ENCODE data around the gene ADRM1. TPM values are rescaled to one million over a fixed set of nuclear protein-coding genes. Genes with fewer than 3 reads are reported as not detected.

The ADRM1 gene
- total and polyA plus RNA-seq, 10 of the 15 experiments (the other 5 are each of a cell fraction or from before 2014, with no cell fraction given): 3.4 to 213 (median 95.9) TPM

- H3K4me3 ChIP-seq: no peak overlapping the region
- peaks cover 3% of the 10 kb centered on the region for H3K9me3 ChIP-seq (replicated peaks; ENCODE audit: control insufficient read depth, insufficient read depth, low read length)
- no peak overlapping the region for H3K27ac ChIP-seq (ENCODE audit: control insufficient read depth, insufficient read depth)
- intact Hi-C loops (cut with micrococcal nuclease; ENCODE audit: unreplicated experiment) (loop anchor here (5.0 kb wide), 1 partner anchor 38 kb away; no protein-coding TSS in a partner anchor), in situ Hi-C loops (cut with MboI) (no loop called here)
- no peak for TF ChIP-seq ZNF622 (IDR thresholded peaks at IDR 0.05)
- TF ChIP-seq ZBED1 (IDR thresholded peaks at IDR 0.05; ENCODE audit: borderline replicate concordance): no peak
- TF ChIP-seq ZNF687 (IDR thresholded peaks at IDR 0.05): no peak
- TF ChIP-seq POLR2AphosphoS2 (IDR thresholded peaks at IDR 0.05; ENCODE audit: low read depth, low read length): no peak
- TF ChIP-seq TCF7 (IDR thresholded peaks at IDR 0.05; ENCODE audit: borderline replicate concordance): no peak
- TF ChIP-seq MXI1 (IDR thresholded peaks at IDR 0.05; ENCODE audit: low read depth, low read length): no peak
- no peak for TF ChIP-seq EZH2 (IDR thresholded peaks at IDR 0.05; ENCODE audit: borderline replicate concordance, control insufficient read depth, low read depth, low read length)
- TF ChIP-seq CEBPB (IDR thresholded peaks at IDR 0.05; ENCODE audit: borderline replicate concordance in 1 of 2, low read depth in 2 of 2, low read length in 2 of 2): no peak
- TF ChIP-seq, protein P1, sequence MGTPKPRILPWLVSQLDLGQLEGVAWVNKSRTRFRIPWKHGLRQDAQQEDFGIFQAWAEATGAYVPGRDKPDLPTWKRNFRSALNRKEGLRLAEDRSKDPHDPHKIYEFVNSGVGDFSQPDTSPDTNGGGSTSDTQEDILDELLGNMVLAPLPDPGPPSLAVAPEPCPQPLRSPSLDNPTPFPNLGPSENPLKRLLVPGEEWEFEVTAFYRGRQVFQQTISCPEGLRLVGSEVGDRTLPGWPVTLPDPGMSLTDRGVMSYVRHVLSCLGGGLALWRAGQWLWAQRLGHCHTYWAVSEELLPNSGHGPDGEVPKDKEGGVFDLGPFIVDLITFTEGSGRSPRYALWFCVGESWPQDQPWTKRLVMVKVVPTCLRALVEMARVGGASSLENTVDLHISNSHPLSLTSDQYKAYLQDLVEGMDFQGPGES (IDR thresholded peaks at IDR 0.05): no peak
- no peak for TF ChIP-seq TAF1 (IDR thresholded peaks at IDR 0.05; ENCODE audit: borderline replicate concordance, low read depth, low read length)
- TF ChIP-seq ELK1 (IDR thresholded peaks at IDR 0.05; ENCODE audit: low read depth, low read length): no peak
- WGBS (ENCODE audit: insufficient coverage, insufficient replicate concordance, low lambda C conversion rate, missing lambda C conversion rate): 42% methylated on average over 10 of the region's 10 CpGs
- CTCF ChIA-PET: no interaction called here
- RAD21 ChIA-PET (ENCODE audit: unreplicated experiment): no interaction called here
- FAIRE-seq (no peak), DNase-seq (ENCODE audit: low read depth, low spot score) (no peak), ATAC-seq (no peak)
- no peaks in the 10 kb centered on the region for H3K36me3 ChIP-seq (ENCODE audit: control insufficient read depth in 2 of 2, insufficient read depth in 2 of 2, low read length in 1 of 2)
- no peak overlapping the region for H3K9ac ChIP-seq (ENCODE audit: control insufficient read depth, insufficient read depth, low read length)
- SMC1A ChIA-PET (ENCODE audit: uncharacterized antibody, unreplicated experiment): no interaction called here
- POLR2A ChIA-PET: no interaction called here
- no peaks in the 10 kb centered on the region for H3K27me3 ChIP-seq (replicated peaks in 1 of 2; ENCODE audit: control insufficient read depth in 2 of 2, insufficient read depth in 2 of 2, low read length in 1 of 2)
- H3K79me2 ChIP-seq (ENCODE audit: control insufficient read depth, insufficient read depth, low read length): no peaks in the 10 kb centered on the region
- no peak overlapping the region for H3K4me2 ChIP-seq (ENCODE audit: control insufficient read depth, insufficient read depth)
- no peaks in the 10 kb centered on the region for H4K20me1 ChIP-seq (ENCODE audit: control insufficient read depth, insufficient read depth)
- peaks cover 9% of the 10 kb centered on the region for H3K4me1 ChIP-seq (ENCODE audit: control insufficient read depth, insufficient read depth, low read length)
- BruUV-seq (replicated peaks): no TSS peak
- no peak overlapping the region for H2AFZ ChIP-seq (ENCODE audit: control insufficient read depth, low read depth, low read length)
Measured at GRCh38 chr20:62344782-62345181, 42.0 kb downstream of the ADRM1 start.
